ENCODE results near the gene PRICKLE1.

The PRICKLE1 gene

DNA sequence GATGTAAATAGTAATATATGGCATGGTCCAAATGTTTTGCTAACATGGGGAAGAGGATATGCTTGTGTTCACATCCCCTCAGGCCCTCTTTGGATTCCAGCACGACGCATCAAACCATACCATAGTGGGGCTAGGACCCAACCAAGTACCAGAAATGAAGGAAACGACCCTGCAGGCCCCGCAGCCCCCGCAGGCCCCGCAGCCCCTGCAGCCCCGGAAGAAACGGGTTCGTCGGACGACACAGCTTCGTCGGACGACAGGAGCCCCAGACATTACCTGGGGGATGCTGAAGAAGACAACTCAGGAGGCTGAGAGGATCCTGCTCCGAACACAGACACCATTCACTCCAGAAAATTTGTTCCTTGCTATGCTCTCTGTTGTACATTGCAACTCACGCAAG is 143.7 kb downstream of the PRICKLE1 start:
- no peak for TF ChIP-seq JUND (IDR thresholded peaks at IDR 0.05; ENCODE audit: low read depth)
- in situ Hi-C loops (cut with HindIII; ENCODE audit: low pct_unique_long_range_greater_than_20kb, low sequenced_read_pairs): no loop called here
- DNase-seq (ENCODE audit: low read depth in 1 of 2, low spot score in 1 of 2): no peak

DNA sequence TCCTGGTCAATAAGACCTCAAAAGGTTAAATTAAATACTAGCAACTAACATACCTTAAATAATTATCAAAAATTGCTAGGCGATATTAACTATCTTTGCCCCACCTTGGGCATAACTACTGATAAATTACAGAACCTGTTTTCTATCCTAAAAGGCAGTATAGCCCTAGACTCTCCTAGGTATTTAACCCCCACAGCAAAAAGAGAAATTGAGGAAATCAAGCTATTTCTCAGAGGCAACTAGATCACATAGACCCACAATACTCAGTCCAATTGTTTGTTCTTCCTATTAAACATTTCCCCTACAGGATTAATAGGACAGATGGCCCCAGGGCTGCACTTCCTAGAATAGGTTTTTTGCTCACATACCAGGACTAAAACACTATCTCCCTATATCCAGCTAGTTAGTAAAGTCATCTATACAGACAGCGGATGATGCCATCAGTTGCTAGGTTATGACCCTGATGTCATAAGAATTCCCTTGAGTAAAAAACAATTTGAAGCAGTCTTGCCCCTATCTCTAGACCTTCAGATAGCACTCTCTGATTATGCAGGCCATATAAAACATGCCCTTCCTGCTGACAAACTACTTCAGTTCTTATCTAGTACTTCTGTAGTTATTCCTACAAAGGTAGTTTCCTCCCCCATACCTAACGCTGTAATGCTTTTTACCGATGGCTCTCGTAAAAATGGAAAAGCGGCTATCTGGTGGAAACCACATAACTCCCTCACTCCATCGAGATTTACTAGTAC is 145.2 kb downstream of the PRICKLE1 start:
- in situ Hi-C loops (cut with HindIII; ENCODE audit: low pct_unique_long_range_greater_than_20kb, low sequenced_read_pairs): no loop called here
- TF ChIP-seq JUND (IDR thresholded peaks at IDR 0.05; ENCODE audit: low read depth): no peak
- DNase-seq (ENCODE audit: low read depth in 1 of 2, low spot score in 1 of 2): no peak

DNA sequence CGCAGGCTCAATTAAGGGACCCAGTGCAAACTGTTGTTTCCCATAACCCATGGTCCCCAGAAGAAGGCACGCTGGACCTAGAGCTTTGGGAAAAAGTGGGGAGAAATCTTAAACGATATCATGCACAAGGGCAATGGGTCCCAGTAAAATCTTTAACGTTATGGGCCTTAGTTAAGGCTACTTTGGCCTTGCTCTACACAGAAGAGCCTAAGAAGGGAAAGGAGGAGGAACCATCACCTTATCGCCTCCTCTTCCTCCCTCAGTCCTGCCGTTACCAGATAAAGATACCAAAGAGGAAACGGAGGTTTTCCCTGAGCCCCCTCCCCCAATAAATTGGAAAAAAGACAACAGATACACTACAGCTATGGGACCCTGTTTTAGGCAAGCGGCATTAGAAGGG is 146.7 kb downstream of the PRICKLE1 start:
- in situ Hi-C loops (cut with HindIII; ENCODE audit: low pct_unique_long_range_greater_than_20kb, low sequenced_read_pairs): no loop called here
- TF ChIP-seq JUND (IDR thresholded peaks at IDR 0.05; ENCODE audit: low read depth): no peak
- no peak for DNase-seq (ENCODE audit: low read depth in 1 of 2, low spot score in 1 of 2)

DNA sequence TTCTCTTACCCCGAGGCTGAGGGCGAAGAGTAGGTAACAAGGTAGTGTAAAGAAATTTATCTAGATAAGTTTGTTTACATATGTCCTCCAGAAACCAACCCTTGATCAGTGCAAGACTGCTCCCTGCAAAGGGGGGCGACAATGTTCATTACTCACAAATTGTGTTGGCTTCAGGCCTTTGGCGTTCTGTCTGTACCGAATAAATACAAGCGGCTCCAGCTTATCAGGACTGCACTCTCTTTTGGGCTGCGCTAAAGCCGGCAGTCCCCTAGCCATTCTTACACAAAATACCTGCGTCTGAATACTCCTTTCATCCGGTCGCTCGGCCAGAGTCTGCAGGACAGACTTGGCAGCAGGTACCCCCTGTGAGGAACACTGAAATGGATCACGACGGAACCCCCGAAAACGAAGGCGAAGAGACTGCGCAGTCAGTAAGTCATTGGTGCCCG is 147.2 kb downstream of the PRICKLE1 start:
- no peak for TF ChIP-seq JUND (IDR thresholded peaks at IDR 0.05; ENCODE audit: low read depth)
- no peak for DNase-seq (ENCODE audit: low read depth in 1 of 2, low spot score in 1 of 2)
- in situ Hi-C loops (cut with HindIII; ENCODE audit: low pct_unique_long_range_greater_than_20kb, low sequenced_read_pairs): no loop called here

DNA sequence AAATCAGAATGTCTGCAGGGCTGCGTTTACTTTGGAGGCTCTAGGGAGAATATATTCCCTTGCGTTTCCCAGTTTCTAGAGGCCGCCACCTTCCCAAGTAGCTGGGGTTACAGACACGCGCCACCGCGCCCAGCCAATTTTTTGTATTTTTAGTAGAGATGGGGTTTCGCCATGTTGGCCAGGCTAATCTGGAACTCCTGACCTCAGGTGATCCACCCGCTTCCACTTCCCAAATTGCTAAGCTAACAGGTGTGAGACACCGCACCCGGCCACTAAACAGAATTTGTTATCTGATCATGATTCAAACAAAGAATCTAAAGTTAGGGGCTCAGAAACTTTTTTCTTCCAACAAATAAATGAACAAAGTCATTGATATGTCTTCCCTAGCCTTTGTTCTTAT is 148.9 kb downstream of the PRICKLE1 start:
- no peak for TF ChIP-seq JUND (IDR thresholded peaks at IDR 0.05; ENCODE audit: low read depth)
- DNase-seq (ENCODE audit: low read depth in 1 of 2, low spot score in 1 of 2): no peak
- in situ Hi-C loops (cut with HindIII; ENCODE audit: low pct_unique_long_range_greater_than_20kb, low sequenced_read_pairs): no loop called here

DNA sequence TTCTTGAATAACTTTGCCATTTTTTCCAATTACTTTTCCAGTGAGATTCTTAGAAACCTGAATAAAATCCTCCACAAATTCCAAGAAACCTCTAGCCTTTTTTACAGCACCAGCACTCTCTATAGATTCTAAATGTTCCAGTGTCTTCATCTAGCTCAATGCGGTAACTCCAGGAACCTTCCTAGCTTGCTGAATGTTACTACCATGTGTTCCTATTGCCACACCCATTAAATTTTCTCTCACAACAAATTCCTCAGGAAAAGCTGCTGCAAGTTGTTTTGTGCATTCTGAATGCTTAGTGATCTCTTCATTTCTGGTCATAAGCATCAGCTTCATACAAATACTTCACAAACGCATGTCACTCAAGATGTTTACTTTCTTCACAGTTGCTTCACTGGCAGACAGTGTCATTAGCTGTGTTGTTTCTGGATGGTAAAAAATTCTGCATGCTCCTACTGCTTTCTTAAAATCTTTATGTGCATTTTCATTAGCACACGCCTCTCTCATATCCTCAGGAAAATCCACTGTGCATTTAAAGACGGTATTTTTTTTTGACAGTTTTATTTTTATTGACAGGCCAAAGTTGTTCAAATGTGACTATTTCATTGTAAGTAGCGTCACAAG is 156.9 kb downstream of the PRICKLE1 start:
- no peak for DNase-seq (ENCODE audit: low read depth in 1 of 2, low spot score in 1 of 2)
- in situ Hi-C loops (cut with HindIII; ENCODE audit: low pct_unique_long_range_greater_than_20kb, low sequenced_read_pairs): no loop called here
- no peak for TF ChIP-seq JUND (IDR thresholded peaks at IDR 0.05; ENCODE audit: low read depth)

DNA sequence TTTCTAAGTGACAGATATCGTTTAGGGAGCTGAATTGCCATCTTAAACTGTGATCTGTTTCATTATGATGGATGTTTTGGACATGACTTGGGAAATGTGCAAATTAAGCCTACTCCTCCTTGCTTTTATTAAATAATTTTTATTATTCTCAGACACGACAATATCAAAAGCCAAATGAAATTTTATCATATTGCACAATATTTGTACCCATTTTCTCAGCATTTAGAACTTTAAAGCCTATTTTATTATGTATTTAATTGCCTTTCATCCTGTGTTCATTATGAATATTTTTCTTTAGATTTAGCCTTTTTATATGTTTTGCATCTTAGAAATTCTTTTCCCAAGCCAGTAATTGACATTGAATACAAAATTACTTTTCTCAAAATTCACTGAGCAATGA is 160.7 kb downstream of the PRICKLE1 start:
- TF ChIP-seq JUND (IDR thresholded peaks at IDR 0.05; ENCODE audit: low read depth): no peak
- in situ Hi-C loops (cut with HindIII; ENCODE audit: low pct_unique_long_range_greater_than_20kb, low sequenced_read_pairs): no loop called here
- DNase-seq (ENCODE audit: low read depth in 1 of 2, low spot score in 1 of 2): no peak

DNA sequence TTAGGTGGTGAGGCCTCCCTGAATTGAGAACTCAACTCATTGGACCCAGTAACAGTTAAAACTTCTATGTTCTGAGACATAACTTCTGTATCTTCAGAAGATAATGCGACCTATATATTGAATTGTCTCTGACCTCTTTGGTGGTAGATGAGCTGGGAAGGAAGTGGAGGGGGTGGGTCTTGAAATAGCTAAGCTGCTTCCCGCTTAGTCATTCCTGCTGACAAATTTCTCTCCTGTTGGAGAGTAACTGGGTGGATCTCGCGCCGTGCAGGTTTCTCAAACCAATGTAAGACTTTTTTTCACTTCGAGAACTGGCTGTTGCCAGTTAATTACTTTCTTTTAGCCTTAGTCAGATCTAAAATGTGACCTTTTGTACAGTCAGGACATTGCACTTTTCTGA is 162.8 kb downstream of the PRICKLE1 start:
- no peak for DNase-seq (ENCODE audit: low read depth in 1 of 2, low spot score in 1 of 2)
- in situ Hi-C loops (cut with HindIII; ENCODE audit: low pct_unique_long_range_greater_than_20kb, low sequenced_read_pairs): no loop called here
- no peak for TF ChIP-seq JUND (IDR thresholded peaks at IDR 0.05; ENCODE audit: low read depth)

DNA sequence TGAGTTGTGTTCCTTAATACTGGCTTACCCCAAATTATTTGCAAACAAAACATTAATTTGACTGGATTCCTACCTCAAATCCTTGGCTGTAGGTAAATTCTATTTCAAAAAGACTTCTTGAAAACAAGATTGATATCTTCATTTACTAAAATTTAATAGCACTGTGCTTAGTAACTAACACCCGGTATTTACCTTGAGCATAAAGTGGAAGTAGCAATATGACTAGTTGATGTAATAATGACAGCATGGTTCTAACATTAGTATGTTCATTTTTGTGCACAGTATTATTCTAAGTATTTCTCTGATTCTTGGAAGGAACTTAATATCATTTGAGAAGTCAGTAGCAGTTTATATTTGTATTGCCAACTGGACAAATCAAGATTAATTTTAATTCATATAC is 166.8 kb downstream of the PRICKLE1 start:
- TF ChIP-seq JUND (IDR thresholded peaks at IDR 0.05; ENCODE audit: low read depth): no peak
- DNase-seq (ENCODE audit: low read depth in 1 of 2, low spot score in 1 of 2): no peak
- in situ Hi-C loops (cut with HindIII; ENCODE audit: low pct_unique_long_range_greater_than_20kb, low sequenced_read_pairs): no loop called here

DNA sequence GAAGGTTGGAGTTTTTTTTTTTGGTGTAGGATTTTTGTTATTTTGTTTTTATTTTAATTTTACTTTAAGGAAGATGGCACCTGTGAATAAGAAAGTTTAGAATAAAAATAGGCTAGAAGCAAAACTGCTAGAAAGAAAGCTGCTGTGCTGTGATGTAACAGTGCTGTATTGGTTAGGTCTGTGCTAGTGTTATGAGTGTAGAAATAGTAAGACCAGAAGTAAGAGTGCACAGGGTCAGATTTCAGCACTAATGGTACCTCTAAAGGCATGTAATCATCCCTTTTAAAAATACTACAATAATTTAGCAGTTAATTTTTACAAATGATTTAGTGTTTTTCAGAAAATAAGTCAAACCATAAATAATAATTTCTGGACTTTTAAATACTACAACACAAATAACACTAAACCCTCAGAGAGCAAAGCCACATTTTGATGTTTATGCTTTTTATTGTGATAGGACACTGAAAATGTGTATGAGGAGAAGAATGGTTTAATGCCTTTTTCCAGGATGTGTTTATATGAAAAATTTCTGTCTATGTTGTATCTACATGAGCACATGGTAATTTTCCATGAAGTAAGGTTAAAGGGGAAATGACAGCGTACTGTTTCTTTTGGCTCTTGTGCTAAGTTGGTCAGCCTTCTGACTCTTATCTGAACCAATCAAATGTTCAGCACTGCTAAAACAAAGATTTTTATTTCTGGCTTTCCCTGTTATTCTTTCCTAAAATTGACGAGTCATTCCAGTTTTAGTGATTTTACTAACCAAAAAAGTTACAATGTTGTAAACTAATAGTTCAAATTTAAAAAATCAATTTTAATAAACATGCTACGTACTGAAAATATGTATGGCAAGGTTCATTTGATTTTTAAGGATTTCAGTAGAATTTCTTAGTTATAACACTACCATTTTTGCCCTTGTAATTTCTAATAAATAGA is 167.4 kb downstream of the PRICKLE1 start:
- DNase-seq (ENCODE audit: low read depth in 1 of 2, low spot score in 1 of 2): no peak
- no peak for TF ChIP-seq JUND (IDR thresholded peaks at IDR 0.05; ENCODE audit: low read depth)
- in situ Hi-C loops (cut with HindIII; ENCODE audit: low pct_unique_long_range_greater_than_20kb, low sequenced_read_pairs): no loop called here

DNA sequence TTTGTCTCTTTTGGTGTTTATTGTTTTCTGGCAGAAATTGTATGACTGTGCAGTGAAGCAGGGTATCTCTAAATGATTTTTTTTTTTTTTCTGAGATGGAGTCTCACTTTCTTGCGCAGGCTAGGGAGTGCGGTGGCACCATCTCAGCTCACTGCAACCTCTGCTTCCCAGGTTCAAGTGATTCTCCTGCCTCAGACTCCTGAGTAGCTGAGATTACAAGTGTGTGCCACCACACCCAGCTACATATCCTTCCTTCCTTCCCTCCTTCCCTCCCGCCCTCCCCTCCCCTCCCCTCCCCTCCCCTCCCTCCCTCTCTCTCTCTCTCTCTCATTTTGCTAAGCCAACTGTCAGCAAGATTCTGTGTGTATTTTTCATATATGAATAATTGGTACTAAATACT is 169.2 kb downstream of the PRICKLE1 start:
- DNase-seq (ENCODE audit: low read depth in 1 of 2, low spot score in 1 of 2): no peak
- in situ Hi-C loops (cut with HindIII; ENCODE audit: low pct_unique_long_range_greater_than_20kb, low sequenced_read_pairs): no loop called here
- TF ChIP-seq JUND (IDR thresholded peaks at IDR 0.05; ENCODE audit: low read depth): no peak

DNA sequence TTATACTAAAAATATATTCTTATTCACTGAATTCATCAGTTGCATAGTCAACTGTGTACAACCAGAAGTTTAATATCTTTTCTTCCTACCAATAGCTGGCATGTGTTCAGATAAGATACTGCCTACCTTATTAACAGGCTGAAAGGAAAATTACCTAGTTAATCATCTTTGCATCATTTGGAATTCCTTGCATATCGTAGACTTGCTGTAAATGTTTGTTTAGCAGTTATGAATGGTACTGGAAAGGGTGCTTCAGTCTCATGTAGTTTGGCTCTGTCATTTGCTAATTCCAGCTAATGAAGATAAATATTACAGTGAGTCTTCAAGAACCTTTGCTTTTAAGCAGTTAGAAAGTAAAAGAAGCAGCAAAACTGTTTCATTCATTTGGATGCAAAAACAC is 179.2 kb downstream of the PRICKLE1 start:
- in situ Hi-C loops (cut with HindIII; ENCODE audit: low pct_unique_long_range_greater_than_20kb, low sequenced_read_pairs): no loop called here
- no peak for DNase-seq (ENCODE audit: low read depth in 1 of 2, low spot score in 1 of 2)
- no peak for TF ChIP-seq JUND (IDR thresholded peaks at IDR 0.05; ENCODE audit: low read depth)

DNA sequence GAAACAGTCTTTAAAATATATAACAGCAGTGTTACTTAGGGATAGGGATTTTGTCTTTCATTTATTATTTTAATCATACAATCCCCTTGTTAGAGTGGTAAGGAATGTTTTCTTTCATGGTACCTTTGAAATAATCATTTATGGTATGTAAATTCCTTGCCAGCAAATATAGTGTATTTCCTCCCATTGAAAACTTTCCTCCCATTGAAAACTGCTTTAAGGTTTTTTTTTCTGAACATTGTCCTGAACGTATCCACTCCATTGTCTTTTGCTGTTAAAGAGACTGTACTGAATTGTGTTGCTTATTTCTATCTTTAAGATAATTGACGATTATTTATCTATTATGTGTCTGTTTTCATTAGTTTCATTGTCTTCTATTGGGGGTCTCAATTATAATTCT is 180.1 kb downstream of the PRICKLE1 start:
- no peak for DNase-seq (ENCODE audit: low read depth in 1 of 2, low spot score in 1 of 2)
- no peak for TF ChIP-seq JUND (IDR thresholded peaks at IDR 0.05; ENCODE audit: low read depth)
- in situ Hi-C loops (cut with HindIII; ENCODE audit: low pct_unique_long_range_greater_than_20kb, low sequenced_read_pairs): no loop called here

Data from T47D (cell line).